H1 (cell line): Measurements from ENCODE around the gene HOXD1.
A peak's percentile ranks its signal among the peaks of the same experiment; 100 is the strongest.

Experiments used
- BRCA1 ChIP-seq: IDR thresholded peaks from 2 replicates; pipeline ENCODE4 v1.6.1; 2012; ENCODE audit warnings: low read depth, low read length, improper control_type of control experiment
- CEBPB ChIP-seq: IDR thresholded peaks from 2 replicates; pipeline ENCODE4 v1.6.1; 2012; ENCODE audit warnings: low read depth, low read length
- CREB1 ChIP-seq: IDR thresholded peaks from 2 replicates; pipeline ENCODE4 v1.6.1; 2012; ENCODE audit warnings: inconsistent platforms
- POLR2A ChIP-seq, 2 experiments: IDR thresholded peaks; 1 replicate in 1 of 2; 2 replicates in 1 of 2; pipeline ENCODE4 v1.6.1; 2011; ENCODE audit warnings: low read depth in 2 of 2, low read length in 2 of 2, mild to moderate bottlenecking in 2 of 2; ENCODE audit errors: control extremely low read depth in 1 of 2
- POLR2AphosphoS5 ChIP-seq: IDR thresholded peaks from 2 replicates; pipeline ENCODE4 v1.6.1; 2011; ENCODE audit warnings: low read depth, low read length
- SUZ12 ChIP-seq: fragments of 200-600 bp; sonication (generic); IDR thresholded peaks from 2 replicates; pipeline ENCODE4 v1.6.1; 2012; ENCODE audit warnings: mild to moderate bottlenecking, inconsistent platforms, low read length, moderate library complexity, mixed read lengths
- USF2 ChIP-seq: IDR thresholded peaks from 2 replicates; pipeline ENCODE4 v1.6.1; 2011; ENCODE audit warnings: low read length, improper control_type of control experiment
- TF ChIP-seq, protein P1 (sequence below), 3 experiments: IDR thresholded peaks; 1 replicate in 2 of 3; 2 replicates in 1 of 3; pipeline versions ENCODE4 v1.5.1 to v1.6.1; 2011; ENCODE audit warnings: low read length in 3 of 3, mild to moderate bottlenecking in 3 of 3, inconsistent platforms in 2 of 3, low read depth in 1 of 3, moderate library complexity in 1 of 3; ENCODE audit not compliant: insufficient read depth in 1 of 3; ENCODE audit errors: control extremely low read depth in 1 of 3
- TF ChIP-seq, protein P2 (sequence below): IDR thresholded peaks from 2 replicates; pipeline ENCODE4 v1.6.1; 2012; ENCODE audit warnings: inconsistent platforms

DNA sequence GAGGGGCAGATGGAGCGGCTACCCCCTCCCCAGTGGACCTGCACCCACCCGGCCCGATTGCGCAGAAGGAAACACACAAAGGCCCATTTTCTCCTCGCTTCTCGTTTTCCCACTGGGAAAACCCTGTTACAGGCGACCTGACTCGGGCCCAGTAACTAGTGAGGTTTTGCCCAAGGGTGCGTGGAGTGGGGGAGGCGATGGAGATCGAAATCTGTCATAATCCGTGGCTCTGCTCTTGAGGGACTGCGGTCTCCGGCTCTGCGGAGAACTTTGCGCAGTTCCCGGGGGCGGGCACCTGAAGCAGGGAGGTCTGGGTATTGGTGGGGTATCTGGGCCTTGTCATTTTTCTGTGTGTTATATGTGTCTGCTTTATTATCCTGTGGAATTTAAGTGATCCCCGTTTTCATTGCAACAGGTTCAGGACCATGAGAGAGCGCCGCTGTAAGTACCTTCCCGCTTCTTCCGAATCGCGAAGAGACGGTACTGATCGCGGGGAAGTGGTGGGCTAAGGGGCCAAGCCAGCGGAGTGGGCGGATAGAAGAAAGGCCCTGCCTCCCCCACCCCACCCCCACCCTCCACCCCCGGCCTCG is 41.2 kb upstream of the HOXD1 start:
- TF ChIP-seq CREB1 (no peak), USF2 (no peak), BRCA1 (no peak), CEBPB (no peak), POLR2AphosphoS5 (no peak), POLR2A (IDR thresholded peaks at IDR 0.05; ENCODE audit: control extremely low read depth in 1 of 2, low read depth in 2 of 2, low read length in 2 of 2) (no peak), SUZ12 (peak; percentile 90)
- TF ChIP-seq, protein P1, sequence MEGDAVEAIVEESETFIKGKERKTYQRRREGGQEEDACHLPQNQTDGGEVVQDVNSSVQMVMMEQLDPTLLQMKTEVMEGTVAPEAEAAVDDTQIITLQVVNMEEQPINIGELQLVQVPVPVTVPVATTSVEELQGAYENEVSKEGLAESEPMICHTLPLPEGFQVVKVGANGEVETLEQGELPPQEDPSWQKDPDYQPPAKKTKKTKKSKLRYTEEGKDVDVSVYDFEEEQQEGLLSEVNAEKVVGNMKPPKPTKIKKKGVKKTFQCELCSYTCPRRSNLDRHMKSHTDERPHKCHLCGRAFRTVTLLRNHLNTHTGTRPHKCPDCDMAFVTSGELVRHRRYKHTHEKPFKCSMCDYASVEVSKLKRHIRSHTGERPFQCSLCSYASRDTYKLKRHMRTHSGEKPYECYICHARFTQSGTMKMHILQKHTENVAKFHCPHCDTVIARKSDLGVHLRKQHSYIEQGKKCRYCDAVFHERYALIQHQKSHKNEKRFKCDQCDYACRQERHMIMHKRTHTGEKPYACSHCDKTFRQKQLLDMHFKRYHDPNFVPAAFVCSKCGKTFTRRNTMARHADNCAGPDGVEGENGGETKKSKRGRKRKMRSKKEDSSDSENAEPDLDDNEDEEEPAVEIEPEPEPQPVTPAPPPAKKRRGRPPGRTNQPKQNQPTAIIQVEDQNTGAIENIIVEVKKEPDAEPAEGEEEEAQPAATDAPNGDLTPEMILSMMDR (IDR thresholded peaks at IDR 0.05; ENCODE audit: control extremely low read depth in 1 of 3, insufficient read depth in 1 of 3, low read depth in 1 of 3, low read length in 3 of 3): no peak
- TF ChIP-seq, protein P2, sequence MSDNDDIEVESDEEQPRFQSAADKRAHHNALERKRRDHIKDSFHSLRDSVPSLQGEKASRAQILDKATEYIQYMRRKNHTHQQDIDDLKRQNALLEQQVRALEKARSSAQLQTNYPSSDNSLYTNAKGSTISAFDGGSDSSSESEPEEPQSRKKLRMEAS: no peak
